Measurements from ENCODE around the gene FAM83D. TPM values are rescaled to one million over a fixed set of nuclear protein-coding genes. Genes with fewer than 3 reads are reported as not detected.

The FAM83D gene
- total RNA-seq, 5 donors from 2014 or later (not counting 1 experiment from before 2014, with no cell fraction given) = 1.3 to 4.0 (median 2.4) TPM

DNA sequence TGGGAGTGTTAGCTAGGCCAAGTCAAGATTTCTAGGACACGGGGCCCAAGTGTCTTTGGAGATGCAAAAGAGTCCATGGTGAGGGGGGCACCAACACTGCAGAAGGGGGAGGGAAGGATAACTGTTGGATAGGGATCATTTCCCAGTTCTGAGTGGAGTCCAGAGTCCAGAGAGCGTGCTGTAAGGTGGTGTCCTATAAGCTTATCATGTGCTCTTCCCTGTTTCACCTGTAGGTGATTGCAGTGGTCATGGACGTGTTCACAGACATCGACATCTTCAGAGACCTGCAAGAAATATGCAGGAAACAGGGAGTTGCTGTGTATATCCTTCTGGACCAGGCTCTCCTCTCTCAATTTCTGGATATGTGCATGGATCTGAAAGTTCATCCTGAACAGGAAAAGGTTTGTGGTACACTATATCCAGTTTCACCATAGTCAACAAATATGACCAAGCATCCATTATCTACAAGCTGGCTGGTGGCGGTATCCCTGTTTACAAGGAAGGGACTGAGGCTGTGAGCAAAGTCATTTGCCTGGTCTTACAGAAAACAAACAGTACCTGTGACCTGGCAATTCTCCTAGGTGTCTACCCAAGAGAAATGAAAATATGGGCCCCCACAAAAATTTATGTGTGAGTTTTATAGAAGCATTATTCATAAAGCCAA, 15.6 kb downstream of the FAM83D start:
- H3K4me3 ChIP-seq (ENCODE audit: control insufficient read depth in 1 of 2, extremely low read depth in 1 of 2, low read length in 1 of 2) = no peak overlapping the region
- H3K9me3 Mint-ChIP-seq = no peaks in the 10 kb centered on the region
- no peak for DNase-seq
- ATAC-seq (replicated peaks in 1 of 4) = no peak
- no peak overlapping the region for H3K27ac Mint-ChIP-seq
- no peaks in the 10 kb centered on the region for H3K4me1 ChIP-seq (ENCODE audit: control insufficient read depth in 1 of 2, extremely low read depth in 1 of 2, insufficient read depth in 2 of 2, low read length in 2 of 2)
- H3K27me3 Mint-ChIP-seq = no peaks in the 10 kb centered on the region
- no peak overlapping the region for H3K4me3 Mint-ChIP-seq
- no peak overlapping the region for H3K27ac ChIP-seq (ENCODE audit: low read length)
- WGBS (ENCODE audit: insufficient coverage) = 94% methylated on average over 3 of the region's 5 CpGs
- H3K27me3 ChIP-seq (replicated peaks in 1 of 2; ENCODE audit: control insufficient read depth in 2 of 2, extremely low read depth in 1 of 2, insufficient read depth in 2 of 2, low read length in 1 of 2) = no peaks in the 10 kb centered on the region
- POLR2A ChIA-PET = no interaction called here
- H3K4me1 Mint-ChIP-seq = no peaks in the 10 kb centered on the region
- H3K36me3 ChIP-seq (ENCODE audit: control insufficient read depth in 2 of 2, extremely low read depth in 1 of 2, insufficient read depth in 1 of 2, low read length in 1 of 2) = peaks cover 0 to 3% of the 10 kb centered on the region in 2 donors
- H3K36me3 Mint-ChIP-seq = peaks cover 4% of the 10 kb centered on the region
- CTCF ChIA-PET = interaction anchor here in 1 of 2 donors (1.4 kb wide), 1 partner anchor 19 kb away, joined by 4 read pairs; no protein-coding TSS in a partner anchor
- H3K9me3 ChIP-seq = no peaks in the 10 kb centered on the region

DNA sequence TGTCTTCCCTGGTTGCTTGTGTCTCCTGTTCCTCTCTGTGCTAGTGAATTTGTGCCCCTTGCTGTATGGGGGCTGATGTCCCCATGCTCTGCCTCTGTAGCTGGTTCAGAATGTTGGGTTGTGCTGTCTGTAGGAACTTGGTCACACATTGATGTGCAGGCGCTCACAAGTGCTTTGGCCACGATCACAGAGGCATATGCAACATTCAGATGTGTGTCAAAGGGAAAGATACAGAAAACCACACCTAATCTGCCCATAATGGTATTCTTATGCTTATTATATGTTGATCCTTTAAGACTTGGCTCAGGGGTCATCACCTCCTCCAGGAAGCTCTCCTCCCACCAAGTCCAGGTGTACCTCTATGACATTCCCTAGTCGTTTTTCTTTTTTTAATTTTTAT, 18.8 kb downstream of the FAM83D start:
- ATAC-seq (replicated peaks in 1 of 4) (no peak), DNase-seq (no peak)
- no peak overlapping the region for H3K27ac Mint-ChIP-seq
- Histone ChIP-seq H3K27me3 (replicated peaks in 1 of 2; ENCODE audit: control insufficient read depth in 2 of 2, extremely low read depth in 1 of 2, insufficient read depth in 2 of 2, low read length in 1 of 2) (no peaks in the 10 kb centered on the region), H3K4me3 (ENCODE audit: control insufficient read depth in 1 of 2, extremely low read depth in 1 of 2, low read length in 1 of 2) (no peak overlapping the region), H3K4me1 (ENCODE audit: control insufficient read depth in 1 of 2, extremely low read depth in 1 of 2, insufficient read depth in 2 of 2, low read length in 2 of 2) (no peaks in the 10 kb centered on the region), H3K9me3 (no peaks in the 10 kb centered on the region), H3K27ac (ENCODE audit: low read length) (no peak overlapping the region), H3K36me3 (ENCODE audit: control insufficient read depth in 2 of 2, extremely low read depth in 1 of 2, insufficient read depth in 1 of 2, low read length in 1 of 2) (peaks cover 0 to 3% of the 10 kb centered on the region in 2 donors)
- no CpG with 5 or more reads among the region's 3 CpGs for WGBS (ENCODE audit: insufficient coverage)
- no peaks in the 10 kb centered on the region for H3K4me1 Mint-ChIP-seq
- POLR2A ChIA-PET = no interaction called here
- H3K4me3 Mint-ChIP-seq = no peak overlapping the region
- H3K9me3 Mint-ChIP-seq = no peaks in the 10 kb centered on the region
- peaks cover 9% of the 10 kb centered on the region for H3K36me3 Mint-ChIP-seq
- CTCF ChIA-PET = no interaction called here
- no peaks in the 10 kb centered on the region for H3K27me3 Mint-ChIP-seq

DNA sequence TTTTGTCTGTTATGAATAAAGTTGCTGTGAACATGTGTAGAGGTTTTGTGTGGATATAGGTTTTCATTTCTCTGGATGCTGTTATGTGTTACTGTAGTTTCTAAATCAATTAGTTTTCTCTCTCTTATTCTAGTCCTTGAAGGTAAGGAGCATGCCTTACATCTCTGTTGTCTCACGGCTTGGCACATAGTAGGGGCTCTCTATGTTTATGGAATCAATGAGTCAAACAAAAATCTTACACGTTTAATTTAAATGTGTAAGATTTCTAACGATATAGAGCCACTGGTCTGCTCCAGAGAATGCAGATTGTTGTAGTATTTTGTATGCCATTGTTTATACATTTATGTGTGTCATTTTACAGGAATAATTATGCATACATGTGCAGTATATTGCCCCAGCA, 20.6 kb downstream of the FAM83D start:
- Histone ChIP-seq H3K4me3 (ENCODE audit: control insufficient read depth in 1 of 2, extremely low read depth in 1 of 2, low read length in 1 of 2) (no peak overlapping the region), H3K36me3 (ENCODE audit: control insufficient read depth in 2 of 2, extremely low read depth in 1 of 2, insufficient read depth in 1 of 2, low read length in 1 of 2) (peaks cover 0 to 2% of the 10 kb centered on the region in 2 donors), H3K27ac (ENCODE audit: low read length) (no peak overlapping the region), H3K4me1 (ENCODE audit: control insufficient read depth in 1 of 2, extremely low read depth in 1 of 2, insufficient read depth in 2 of 2, low read length in 2 of 2) (no peaks in the 10 kb centered on the region), H3K9me3 (no peaks in the 10 kb centered on the region), H3K27me3 (replicated peaks in 1 of 2; ENCODE audit: control insufficient read depth in 2 of 2, extremely low read depth in 1 of 2, insufficient read depth in 2 of 2, low read length in 1 of 2) (no peaks in the 10 kb centered on the region)
- 76% methylated on average over 2 of the region's 3 CpGs for WGBS (ENCODE audit: insufficient coverage)
- Mint-ChIP-seq H3K36me3 (peaks cover 16% of the 10 kb centered on the region), H3K27me3 (no peaks in the 10 kb centered on the region), H3K9me3 (no peaks in the 10 kb centered on the region), H3K4me1 (no peaks in the 10 kb centered on the region), H3K4me3 (no peak overlapping the region), H3K27ac (no peak overlapping the region)
- ChIA-PET CTCF (interaction anchor here in 1 of 2 donors (0.8 kb wide), 1 partner anchor 33 kb away, joined by 4 read pairs; no protein-coding TSS in a partner anchor), POLR2A (no interaction called here)
- DNase-seq (no peak), ATAC-seq (replicated peaks in 1 of 4) (no peak)

DNA sequence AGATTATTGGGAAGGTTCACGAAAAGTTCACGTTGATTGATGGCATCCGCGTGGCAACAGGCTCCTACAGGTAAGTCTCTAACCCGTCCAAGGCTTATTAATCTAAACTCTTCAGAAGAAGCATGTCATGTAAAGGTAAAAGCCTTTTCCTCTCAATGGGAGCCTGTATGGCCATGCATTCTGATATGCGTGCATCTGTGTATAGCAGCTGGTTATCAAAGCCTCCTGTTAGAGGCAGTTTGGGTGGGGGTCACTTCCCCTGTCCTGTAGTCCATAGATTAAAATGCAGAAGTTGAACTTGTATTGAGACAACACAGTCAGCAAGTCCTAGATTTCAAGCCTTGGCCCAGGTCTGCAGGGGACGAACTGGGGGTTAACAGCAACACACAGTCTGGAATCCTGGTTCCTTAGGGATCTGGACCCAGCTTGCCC, 21.7 kb downstream of the FAM83D start:
- Histone ChIP-seq H3K27ac (ENCODE audit: low read length) (no peak overlapping the region), H3K27me3 (replicated peaks in 1 of 2; ENCODE audit: control insufficient read depth in 2 of 2, extremely low read depth in 1 of 2, insufficient read depth in 2 of 2, low read length in 1 of 2) (no peaks in the 10 kb centered on the region), H3K4me3 (ENCODE audit: control insufficient read depth in 1 of 2, extremely low read depth in 1 of 2, low read length in 1 of 2) (no peak overlapping the region), H3K9me3 (no peaks in the 10 kb centered on the region), H3K36me3 (ENCODE audit: control insufficient read depth in 2 of 2, extremely low read depth in 1 of 2, insufficient read depth in 1 of 2, low read length in 1 of 2) (no peaks in the 10 kb centered on the region), H3K4me1 (ENCODE audit: control insufficient read depth in 1 of 2, extremely low read depth in 1 of 2, insufficient read depth in 2 of 2, low read length in 2 of 2) (no peaks in the 10 kb centered on the region)
- no peaks in the 10 kb centered on the region for H3K4me1 Mint-ChIP-seq
- DNase-seq (no peak), ATAC-seq (replicated peaks in 1 of 4) (no peak)
- POLR2A ChIA-PET = no interaction called here
- 90% methylated on average over 2 of the region's 7 CpGs for WGBS (ENCODE audit: insufficient coverage)
- no peak overlapping the region for H3K4me3 Mint-ChIP-seq
- peaks cover 14% of the 10 kb centered on the region for H3K36me3 Mint-ChIP-seq
- H3K27me3 Mint-ChIP-seq = no peaks in the 10 kb centered on the region
- no peak overlapping the region for H3K27ac Mint-ChIP-seq
- CTCF ChIA-PET = interaction anchor here in 1 of 2 donors (0.8 kb wide), 1 partner anchor 32 kb away, joined by 4 read pairs; no protein-coding TSS in a partner anchor
- H3K9me3 Mint-ChIP-seq = no peaks in the 10 kb centered on the region

DNA sequence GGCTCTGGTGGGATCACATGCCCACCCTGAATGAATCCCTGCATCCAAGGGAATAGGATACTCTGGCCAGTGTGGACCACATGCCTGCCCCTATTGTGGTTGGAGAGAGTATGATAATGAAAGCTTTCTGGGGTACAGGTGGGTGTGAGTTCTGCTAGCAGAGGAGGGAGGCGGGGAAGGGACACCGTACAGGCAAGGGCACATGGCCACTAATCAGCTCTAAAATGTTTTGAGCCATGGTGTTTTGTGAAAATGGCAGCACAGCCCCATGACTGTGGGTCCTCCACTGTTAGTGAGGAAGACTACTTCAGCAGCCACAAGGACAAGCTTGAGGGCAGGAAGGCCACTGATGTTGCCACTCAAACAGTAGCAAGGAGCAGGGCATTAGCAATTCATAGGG, 24.0 kb downstream of the FAM83D start:
- peaks cover 0 to 2% of the 10 kb centered on the region in 2 donors for H3K36me3 ChIP-seq (ENCODE audit: control insufficient read depth in 2 of 2, extremely low read depth in 1 of 2, insufficient read depth in 1 of 2, low read length in 1 of 2)
- Mint-ChIP-seq H3K27me3 (no peaks in the 10 kb centered on the region), H3K4me1 (no peaks in the 10 kb centered on the region), H3K9me3 (no peaks in the 10 kb centered on the region), H3K27ac (no peak overlapping the region), H3K4me3 (no peak overlapping the region), H3K36me3 (peaks cover 14% of the 10 kb centered on the region)
- no peak overlapping the region for H3K27ac ChIP-seq (ENCODE audit: low read length)
- no peaks in the 10 kb centered on the region for H3K9me3 ChIP-seq
- ChIA-PET POLR2A (no interaction called here), CTCF (no interaction called here)
- no peaks in the 10 kb centered on the region for H3K4me1 ChIP-seq (ENCODE audit: control insufficient read depth in 1 of 2, extremely low read depth in 1 of 2, insufficient read depth in 2 of 2, low read length in 2 of 2)
- no peaks in the 10 kb centered on the region for H3K27me3 ChIP-seq (replicated peaks in 1 of 2; ENCODE audit: control insufficient read depth in 2 of 2, extremely low read depth in 1 of 2, insufficient read depth in 2 of 2, low read length in 1 of 2)
- WGBS (ENCODE audit: insufficient coverage) = 95% methylated on average over 2 of the region's 2 CpGs
- DNase-seq (no peak), ATAC-seq (replicated peaks in 1 of 4) (no peak)
- H3K4me3 ChIP-seq (ENCODE audit: control insufficient read depth in 1 of 2, extremely low read depth in 1 of 2, low read length in 1 of 2) = no peak overlapping the region

DNA sequence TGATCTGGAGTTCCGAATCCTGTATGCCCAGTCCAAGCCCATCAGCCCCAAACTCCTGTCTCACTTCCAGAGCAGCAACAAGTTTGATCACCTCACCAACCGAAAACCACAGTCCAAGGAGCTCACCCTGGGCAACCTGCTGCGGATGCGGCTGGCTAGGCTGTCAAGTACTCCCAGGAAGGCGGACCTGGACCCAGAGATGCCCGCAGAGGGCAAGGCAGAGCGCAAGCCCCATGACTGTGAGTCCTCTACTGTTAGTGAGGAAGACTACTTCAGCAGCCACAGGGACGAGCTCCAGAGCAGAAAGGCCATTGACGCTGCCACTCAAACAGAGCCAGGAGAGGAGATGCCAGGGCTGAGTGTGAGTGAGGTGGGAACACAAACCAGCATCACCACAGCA, 25.4 kb downstream of the FAM83D start:
- no peaks in the 10 kb centered on the region for H3K27me3 Mint-ChIP-seq
- Histone ChIP-seq H3K36me3 (ENCODE audit: control insufficient read depth in 2 of 2, extremely low read depth in 1 of 2, insufficient read depth in 1 of 2, low read length in 1 of 2) (peaks cover 0 to 2% of the 10 kb centered on the region in 2 donors), H3K4me3 (ENCODE audit: control insufficient read depth in 1 of 2, extremely low read depth in 1 of 2, low read length in 1 of 2) (no peak overlapping the region), H3K9me3 (no peaks in the 10 kb centered on the region), H3K27ac (ENCODE audit: low read length) (no peak overlapping the region), H3K27me3 (replicated peaks in 1 of 2; ENCODE audit: control insufficient read depth in 2 of 2, extremely low read depth in 1 of 2, insufficient read depth in 2 of 2, low read length in 1 of 2) (no peaks in the 10 kb centered on the region), H3K4me1 (ENCODE audit: control insufficient read depth in 1 of 2, extremely low read depth in 1 of 2, insufficient read depth in 2 of 2, low read length in 2 of 2) (no peaks in the 10 kb centered on the region)
- H3K4me3 Mint-ChIP-seq = no peak overlapping the region
- no peaks in the 10 kb centered on the region for H3K9me3 Mint-ChIP-seq
- H3K4me1 Mint-ChIP-seq = no peaks in the 10 kb centered on the region
- DNase-seq (no peak), ATAC-seq (replicated peaks in 1 of 4) (no peak)
- POLR2A ChIA-PET = no interaction called here
- CTCF ChIA-PET = no interaction called here
- 100% methylated on average over 7 of the region's 9 CpGs for WGBS (ENCODE audit: insufficient coverage)
- H3K36me3 Mint-ChIP-seq = peaks cover 14% of the 10 kb centered on the region
- no peak overlapping the region for H3K27ac Mint-ChIP-seq
